ENCODE data around the gene MTERF4.

Gene MTERF4

GRCh38 chr2:241074065-241074818 is 27.8 kb downstream of the MTERF4 start:
- Mint-ChIP-seq H3K9me3 (no peaks in the 10 kb centered on the region), H3K27me3 (no peaks in the 10 kb centered on the region), H3K27ac (no peak overlapping the region), H3K4me1 (peaks cover 11% of the 10 kb centered on the region), H3K4me3 (no peak overlapping the region), H3K36me3 (peaks cover 26% of the 10 kb centered on the region)
- no peak for ATAC-seq

- no peak overlapping the region for H3K27ac Mint-ChIP-seq
- H3K9me3 Mint-ChIP-seq, result no peaks in the 10 kb centered on the region
- H3K36me3 Mint-ChIP-seq, result peaks cover 26% of the 10 kb centered on the region
- no peak for ATAC-seq
- peaks cover 10% of the 10 kb centered on the region for H3K4me1 Mint-ChIP-seq
- H3K27me3 Mint-ChIP-seq, result no peaks in the 10 kb centered on the region
- H3K4me3 Mint-ChIP-seq, result no peak overlapping the region
These were observed 28.7 kb downstream of the MTERF4 start for GRCh38 chr2:241073166-241074064.

DNA sequence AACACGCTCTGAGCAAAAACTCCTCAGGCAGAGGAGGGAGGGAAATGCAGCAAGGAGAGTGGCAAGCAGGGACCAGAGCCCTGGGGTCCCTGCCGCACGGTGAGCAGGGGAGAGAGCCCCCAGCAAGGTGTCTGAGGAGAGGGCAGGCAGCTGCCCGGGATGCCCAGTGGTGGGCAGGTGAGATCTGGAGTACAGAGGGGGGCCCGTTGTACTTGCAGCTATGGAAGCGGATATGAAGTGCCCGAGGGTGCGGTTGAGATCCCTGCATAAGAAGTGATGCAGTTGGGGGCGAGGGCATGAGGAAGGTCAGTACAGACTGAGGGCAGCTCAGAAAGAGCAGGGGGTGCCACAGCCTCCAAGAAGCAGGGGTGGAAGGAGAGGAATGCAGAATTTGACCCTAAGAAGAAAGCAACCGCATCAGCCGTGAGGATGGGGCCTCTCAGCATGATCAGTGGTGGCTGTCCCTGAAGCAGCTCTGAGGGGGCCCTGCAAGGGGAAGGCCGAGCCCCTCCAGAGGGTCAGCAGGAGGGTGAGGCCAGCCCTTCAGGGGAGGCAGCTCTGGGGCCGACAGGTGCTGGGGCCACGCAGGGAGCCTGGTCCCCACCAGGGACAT is 29.4 kb downstream of the MTERF4 start:
- Mint-ChIP-seq H3K27me3 (no peaks in the 10 kb centered on the region), H3K36me3 (peaks cover 26% of the 10 kb centered on the region), H3K9me3 (no peaks in the 10 kb centered on the region), H3K4me3 (no peak overlapping the region), H3K4me1 (peaks cover 10% of the 10 kb centered on the region), H3K27ac (no peak overlapping the region)
- ATAC-seq, result no peak

- peaks cover 5% of the 10 kb centered on the region for H3K4me1 Mint-ChIP-seq
- no peaks in the 10 kb centered on the region for H3K9me3 Mint-ChIP-seq
- no peak overlapping the region for H3K4me3 Mint-ChIP-seq
- H3K27ac Mint-ChIP-seq, result no peak overlapping the region
- no peak for ATAC-seq
- H3K27me3 Mint-ChIP-seq, result no peaks in the 10 kb centered on the region
- H3K36me3 Mint-ChIP-seq, result peaks cover 26% of the 10 kb centered on the region
These were observed 29.9 kb downstream of the MTERF4 start for GRCh38 chr2:241072151-241072550.

- H3K4me1 Mint-ChIP-seq, result peaks cover 4% of the 10 kb centered on the region
- H3K4me3 Mint-ChIP-seq, result no peak overlapping the region
- no peaks in the 10 kb centered on the region for H3K27me3 Mint-ChIP-seq
- no peaks in the 10 kb centered on the region for H3K9me3 Mint-ChIP-seq
- H3K36me3 Mint-ChIP-seq, result peaks cover 28% of the 10 kb centered on the region
- ATAC-seq, result no peak
- no peak overlapping the region for H3K27ac Mint-ChIP-seq
These were observed 30.4 kb downstream of the MTERF4 start for GRCh38 chr2:241071677-241072111.

DNA sequence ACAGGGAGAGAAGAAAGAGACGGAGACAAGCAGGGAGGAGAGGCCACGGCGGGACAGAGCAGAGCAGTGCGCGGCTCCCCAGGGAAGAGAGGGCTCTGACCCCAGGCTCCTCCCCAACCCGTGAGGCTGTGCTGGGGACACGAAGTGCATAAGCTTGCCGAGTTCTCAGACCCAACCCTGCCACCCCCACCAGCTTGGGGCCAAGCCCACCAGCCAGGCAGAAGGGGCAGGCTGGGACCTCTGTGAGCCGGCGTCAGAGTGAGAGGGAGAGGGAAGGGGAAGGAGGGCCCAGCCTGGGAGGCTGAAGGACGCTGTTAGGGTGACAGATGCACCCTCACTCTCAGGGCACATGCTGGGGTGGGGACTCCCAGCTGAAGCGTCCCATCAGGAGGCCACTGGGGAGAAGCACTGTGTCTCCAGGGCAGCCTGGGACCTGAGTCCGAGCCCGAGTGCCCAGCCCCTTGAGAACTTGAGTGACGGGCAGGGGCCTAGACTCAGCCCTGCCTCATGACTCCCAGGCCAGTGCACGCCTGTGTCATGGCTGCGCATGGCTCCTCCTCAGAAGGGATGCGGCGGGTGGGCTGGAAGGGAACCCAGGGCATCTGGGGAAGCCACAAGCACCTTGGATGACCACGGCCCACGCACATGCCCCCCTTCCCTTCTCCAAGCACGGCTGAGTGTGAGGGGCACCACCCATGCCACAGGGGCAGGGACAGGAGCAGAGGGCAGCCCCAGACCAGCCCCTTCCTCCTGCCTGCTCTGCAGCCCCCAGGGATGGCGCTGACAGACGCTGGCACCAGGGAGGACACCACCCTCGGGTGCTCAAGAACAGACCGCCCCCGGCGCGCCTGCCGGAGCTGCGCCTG is 31.0 kb downstream of the MTERF4 start:
- H3K9me3 Mint-ChIP-seq, result no peaks in the 10 kb centered on the region
- H3K4me3 Mint-ChIP-seq, result no peak overlapping the region
- no peak for ATAC-seq
- no peaks in the 10 kb centered on the region for H3K27me3 Mint-ChIP-seq
- H3K4me1 Mint-ChIP-seq, result peaks cover 4% of the 10 kb centered on the region
- no peak overlapping the region for H3K27ac Mint-ChIP-seq
- H3K36me3 Mint-ChIP-seq, result peaks cover 34% of the 10 kb centered on the region

DNA sequence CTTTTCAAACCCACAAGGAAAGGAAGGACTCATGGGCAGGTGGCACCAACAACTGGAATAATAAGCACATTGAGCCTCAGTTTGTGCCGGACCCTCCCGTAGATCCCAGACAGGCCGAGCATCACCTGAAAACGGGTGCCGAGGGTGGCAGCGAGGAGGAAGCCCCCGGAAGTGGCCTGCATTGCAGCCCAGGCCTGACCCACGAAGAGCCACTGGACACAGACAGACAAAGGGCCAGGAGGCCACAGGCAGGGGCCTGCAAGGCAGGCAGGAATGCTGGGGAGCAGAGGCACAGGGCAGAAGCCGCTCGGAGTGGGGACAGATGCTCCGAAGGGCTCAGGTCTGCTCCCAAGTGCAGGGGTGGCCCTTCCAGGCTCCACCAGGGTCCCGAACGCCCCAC is 31.7 kb downstream of the MTERF4 start:
- no peak for ATAC-seq
- H3K4me3 Mint-ChIP-seq, result no peak overlapping the region
- H3K9me3 Mint-ChIP-seq, result no peaks in the 10 kb centered on the region
- no peak overlapping the region for H3K27ac Mint-ChIP-seq
- H3K4me1 Mint-ChIP-seq, result peaks cover 4% of the 10 kb centered on the region
- peaks cover 29% of the 10 kb centered on the region for H3K36me3 Mint-ChIP-seq
- no peaks in the 10 kb centered on the region for H3K27me3 Mint-ChIP-seq

GRCh38 chr2:241069821-241070281 is 32.2 kb downstream of the MTERF4 start:
- peaks cover 24% of the 10 kb centered on the region for H3K36me3 Mint-ChIP-seq
- no peaks in the 10 kb centered on the region for H3K27me3 Mint-ChIP-seq
- peaks cover 4% of the 10 kb centered on the region for H3K4me1 Mint-ChIP-seq
- H3K27ac Mint-ChIP-seq, result no peak overlapping the region
- no peak for ATAC-seq
- H3K4me3 Mint-ChIP-seq, result no peak overlapping the region
- H3K9me3 Mint-ChIP-seq, result no peaks in the 10 kb centered on the region

GRCh38 chr2:241068942-241069810 is 32.9 kb downstream of the MTERF4 start:
- H3K27me3 Mint-ChIP-seq, result no peaks in the 10 kb centered on the region
- H3K9me3 Mint-ChIP-seq, result no peaks in the 10 kb centered on the region
- no peak for ATAC-seq
- H3K36me3 Mint-ChIP-seq, result peaks cover 20% of the 10 kb centered on the region
- no peak overlapping the region for H3K4me3 Mint-ChIP-seq
- no peak overlapping the region for H3K27ac Mint-ChIP-seq
- peaks cover 8% of the 10 kb centered on the region for H3K4me1 Mint-ChIP-seq

DNA sequence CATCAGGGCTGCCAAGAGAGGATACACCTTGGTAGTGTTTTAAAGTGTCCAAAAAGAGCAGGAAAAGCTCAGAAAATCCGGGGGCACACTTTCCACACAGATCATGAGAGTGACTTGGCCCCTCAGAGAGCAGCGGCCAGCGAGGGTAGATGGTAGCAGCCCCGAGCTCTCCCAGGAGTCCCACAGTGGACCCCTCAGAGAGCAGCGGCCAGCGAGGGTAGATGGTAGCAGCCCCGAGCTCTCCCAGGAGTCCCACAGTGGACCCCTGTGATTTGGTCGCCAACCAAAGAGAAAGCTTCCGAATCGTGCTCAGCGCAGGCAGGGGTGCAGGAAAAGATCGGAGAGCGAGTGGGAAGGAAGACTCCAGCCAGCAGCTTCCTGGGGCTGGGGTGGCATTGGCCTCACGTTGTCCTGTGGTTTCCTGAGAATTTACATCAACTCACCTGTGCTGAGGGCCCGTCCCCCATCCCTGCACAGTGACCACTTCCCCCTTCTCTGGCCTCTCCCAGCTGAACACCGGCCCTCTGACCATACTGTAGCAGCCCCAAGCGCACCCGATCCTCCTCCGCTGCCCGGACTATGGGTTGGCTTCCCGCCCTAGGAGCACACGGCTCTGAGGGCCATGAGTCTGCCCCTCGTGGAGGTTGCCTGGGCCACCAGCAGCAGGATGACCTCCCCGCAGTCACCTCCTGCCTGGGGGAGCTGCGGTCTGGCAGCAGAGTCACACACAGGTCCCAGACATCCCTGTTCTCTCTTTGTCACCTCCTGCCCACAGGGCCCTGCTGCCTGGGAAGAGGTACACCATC is 33.7 kb downstream of the MTERF4 start:
- H3K27me3 Mint-ChIP-seq, result no peaks in the 10 kb centered on the region
- H3K27ac Mint-ChIP-seq, result no peak overlapping the region
- no peaks in the 10 kb centered on the region for H3K9me3 Mint-ChIP-seq
- H3K4me3 Mint-ChIP-seq, result no peak overlapping the region
- no peak for ATAC-seq
- H3K36me3 Mint-ChIP-seq, result peaks cover 20% of the 10 kb centered on the region
- H3K4me1 Mint-ChIP-seq, result peaks cover 16% of the 10 kb centered on the region

GRCh38 chr2:241067501-241068135 is 34.5 kb downstream of the MTERF4 start:
- no peak for ATAC-seq
- no peaks in the 10 kb centered on the region for H3K9me3 Mint-ChIP-seq
- no peaks in the 10 kb centered on the region for H3K27me3 Mint-ChIP-seq
- H3K27ac Mint-ChIP-seq, result no peak overlapping the region
- H3K36me3 Mint-ChIP-seq, result peaks cover 20% of the 10 kb centered on the region
- H3K4me1 Mint-ChIP-seq, result peaks cover 17% of the 10 kb centered on the region
- H3K4me3 Mint-ChIP-seq, result no peak overlapping the region

DNA sequence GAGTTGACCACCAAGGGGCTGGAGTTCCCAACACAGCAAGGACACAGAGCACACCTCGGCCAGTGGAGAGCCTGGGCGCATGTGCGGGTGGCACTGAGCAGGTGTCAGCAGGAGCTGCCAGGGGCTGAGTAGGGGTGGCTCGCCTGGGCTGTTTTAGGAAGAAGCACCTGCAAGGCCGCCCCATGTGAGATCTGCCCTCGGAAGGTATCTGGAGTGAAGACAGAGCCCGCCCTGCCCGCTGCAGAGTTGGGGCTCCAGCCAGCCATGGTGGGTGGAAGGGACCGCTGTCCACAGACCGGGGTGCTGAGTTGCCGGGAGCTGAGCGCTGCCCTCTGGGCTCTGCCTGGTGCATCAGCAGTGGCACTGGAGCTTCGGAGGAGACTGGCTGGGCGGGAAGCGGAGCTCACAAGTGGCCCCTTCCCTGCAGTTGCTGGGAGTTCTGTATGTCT is 35.2 kb downstream of the MTERF4 start:
- H3K4me1 Mint-ChIP-seq, result peaks cover 17% of the 10 kb centered on the region
- no peak overlapping the region for H3K27ac Mint-ChIP-seq
- H3K36me3 Mint-ChIP-seq, result peaks cover 20% of the 10 kb centered on the region
- no peak overlapping the region for H3K4me3 Mint-ChIP-seq
- no peak for ATAC-seq
- H3K27me3 Mint-ChIP-seq, result no peaks in the 10 kb centered on the region
- H3K9me3 Mint-ChIP-seq, result no peaks in the 10 kb centered on the region
